ENCODE measurements around the gene BARHL1. TPM values are rescaled to one million over a fixed set of nuclear protein-coding genes. Genes with fewer than 3 reads are reported as not detected.
A peak's percentile ranks its signal among the peaks of the same experiment; 100 is the strongest.

BARHL1 gene
- total and polyA plus RNA-seq, 2 experiments from 2014 or later = not detected

GRCh38 chr9:132590318-132591182 is 8.1 kb downstream of the BARHL1 start:
- Histone ChIP-seq H3K27ac (ENCODE audit: low read depth) (no peak overlapping the region), H3F3A (replicated peaks; ENCODE audit: low read depth) (0 out of 2 replicates have a peak, but pooled peaks cover 13% of the 10 kb centered on the region), H3K4me2 (peak overlapping the region; percentile 80), H3K4me3 (peak overlapping the region; percentile 58), H3K9me2 (ENCODE audit: insufficient read depth) (no peaks in the 10 kb centered on the region), H3K79me2 (replicated peaks; ENCODE audit: insufficient read depth) (no peaks in the 10 kb centered on the region), H3K4me1 (ENCODE audit: insufficient read depth) (peaks cover 44% of the 10 kb centered on the region), H4K20me1 (replicated peaks; ENCODE audit: insufficient read depth) (peaks cover 4% of the 10 kb centered on the region; the same call in 1 of the 2 replicates), H3K36me3 (ENCODE audit: insufficient read depth) (no peaks in the 10 kb centered on the region), H3K27me3 (ENCODE audit: insufficient read depth) (peaks cover 82% of the 10 kb centered on the region), H2AFZ (peak overlapping the region; percentile 14; the same call in 1 of the 2 replicates)
- H3K9me3 Mint-ChIP-seq = no peaks in the 10 kb centered on the region
- TF ChIP-seq EZH2 (IDR thresholded peaks at IDR 0.05; ENCODE audit: low read depth, unreplicated experiment) (peak; percentile 83), POLR2AphosphoS5 (IDR thresholded peaks at IDR 0.05; ENCODE audit: low read depth) (no peak), ZNF462 (CRISPR knock-in tag; IDR thresholded peaks at IDR 0.05) (no peak), EZH2phosphoT487 (IDR thresholded peaks at IDR 0.05; ENCODE audit: unreplicated experiment) (peak; percentile 72), JUNB (IDR thresholded peaks at IDR 0.05; ENCODE audit: unreplicated experiment) (no peak), ETS1 (IDR thresholded peaks at IDR 0.05) (no peak), ZNF114 (CRISPR knock-in tag; IDR thresholded peaks at IDR 0.05) (no peak), NANOG (IDR thresholded peaks at IDR 0.05; ENCODE audit: borderline replicate concordance) (no peak)
- peaks cover 44% of the 10 kb centered on the region for H3K4me1 Mint-ChIP-seq
- ATAC-seq (peak; percentile 10), DNase-seq (ENCODE audit: low spot score) (peak; percentile 52)
- H3K36me3 Mint-ChIP-seq (ENCODE audit: low read depth) = peaks cover 15% of the 10 kb centered on the region
- no peak overlapping the region for H3K27ac Mint-ChIP-seq
- peaks cover 75% of the 10 kb centered on the region for H3K27me3 Mint-ChIP-seq (ENCODE audit: insufficient read depth, low read depth, poor library complexity)
- H3K4me3 Mint-ChIP-seq = peak overlapping the region; percentile 66
